A549 treated with AZD2906 at 1 μM for 4 hours (cell line): ENCODE data around the gene C14orf93. TPM values are rescaled to one million over a fixed set of nuclear protein-coding genes. Genes with fewer than 3 reads are reported as not detected.

Source experiments
- total RNA-seq: library from RNA; stranded (reverse); fragments of 200-300 nt; extraction: Qiagen RNA extraction; gene quantifications from 5 replicates; pipeline ENCODE4 v1.2.3, GENCODE V29; 2022

Gene C14orf93, protein sequence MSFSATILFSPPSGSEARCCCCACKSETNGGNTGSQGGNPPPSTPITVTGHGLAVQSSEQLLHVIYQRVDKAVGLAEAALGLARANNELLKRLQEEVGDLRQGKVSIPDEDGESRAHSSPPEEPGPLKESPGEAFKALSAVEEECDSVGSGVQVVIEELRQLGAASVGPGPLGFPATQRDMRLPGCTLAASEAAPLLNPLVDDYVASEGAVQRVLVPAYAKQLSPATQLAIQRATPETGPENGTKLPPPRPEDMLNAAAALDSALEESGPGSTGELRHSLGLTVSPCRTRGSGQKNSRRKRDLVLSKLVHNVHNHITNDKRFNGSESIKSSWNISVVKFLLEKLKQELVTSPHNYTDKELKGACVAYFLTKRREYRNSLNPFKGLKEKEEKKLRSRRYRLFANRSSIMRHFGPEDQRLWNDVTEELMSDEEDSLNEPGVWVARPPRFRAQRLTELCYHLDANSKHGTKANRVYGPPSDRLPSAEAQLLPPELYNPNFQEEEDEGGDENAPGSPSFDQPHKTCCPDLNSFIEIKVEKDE
- 2.5 to 3.5 TPM (median 3.5 TPM) in 5 replicates for total RNA-seq

DNA sequence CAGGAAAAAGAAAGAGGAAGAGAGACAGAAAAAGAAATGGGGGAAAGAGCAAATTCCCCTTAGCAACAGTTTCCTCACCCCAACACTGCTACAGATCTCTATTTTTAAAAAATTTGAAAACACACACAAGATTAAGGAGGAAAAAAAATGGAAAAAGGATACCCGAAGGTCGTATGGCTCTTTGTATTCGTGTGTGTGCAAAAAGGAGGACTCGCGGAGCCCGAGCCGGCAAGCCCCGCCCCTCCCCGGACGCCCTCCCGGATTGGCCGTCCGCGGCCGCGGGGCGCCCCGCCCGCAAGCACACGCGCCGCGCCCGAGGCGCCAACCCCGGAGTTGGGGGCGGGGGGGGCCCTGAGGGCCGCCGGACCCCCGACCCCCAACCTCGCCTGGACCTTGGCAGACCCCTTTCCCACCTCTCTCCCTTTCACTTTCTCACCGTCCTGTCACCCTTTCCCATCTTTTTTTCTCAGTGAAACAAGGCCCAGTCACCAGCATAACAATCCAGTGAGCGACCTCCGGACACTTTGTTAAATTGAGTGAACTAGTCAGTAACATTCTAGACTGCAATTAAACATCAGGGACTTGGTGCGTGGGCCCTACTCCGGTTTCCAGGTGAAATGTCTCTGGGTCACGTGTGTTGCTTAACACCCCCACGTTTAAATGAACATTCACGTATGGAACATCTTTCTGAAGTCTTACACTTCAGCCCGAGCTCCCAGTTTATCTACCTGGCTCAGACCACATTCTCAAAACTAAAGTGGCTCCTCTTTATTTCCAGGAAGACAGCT, at the start of gene C14orf93:
Gene C14orf93 (minus strand): TSS at position 205 of the 788 bp plus-strand sequence. CDS start 11,120 bp downstream, outside the sequence.

DNA sequence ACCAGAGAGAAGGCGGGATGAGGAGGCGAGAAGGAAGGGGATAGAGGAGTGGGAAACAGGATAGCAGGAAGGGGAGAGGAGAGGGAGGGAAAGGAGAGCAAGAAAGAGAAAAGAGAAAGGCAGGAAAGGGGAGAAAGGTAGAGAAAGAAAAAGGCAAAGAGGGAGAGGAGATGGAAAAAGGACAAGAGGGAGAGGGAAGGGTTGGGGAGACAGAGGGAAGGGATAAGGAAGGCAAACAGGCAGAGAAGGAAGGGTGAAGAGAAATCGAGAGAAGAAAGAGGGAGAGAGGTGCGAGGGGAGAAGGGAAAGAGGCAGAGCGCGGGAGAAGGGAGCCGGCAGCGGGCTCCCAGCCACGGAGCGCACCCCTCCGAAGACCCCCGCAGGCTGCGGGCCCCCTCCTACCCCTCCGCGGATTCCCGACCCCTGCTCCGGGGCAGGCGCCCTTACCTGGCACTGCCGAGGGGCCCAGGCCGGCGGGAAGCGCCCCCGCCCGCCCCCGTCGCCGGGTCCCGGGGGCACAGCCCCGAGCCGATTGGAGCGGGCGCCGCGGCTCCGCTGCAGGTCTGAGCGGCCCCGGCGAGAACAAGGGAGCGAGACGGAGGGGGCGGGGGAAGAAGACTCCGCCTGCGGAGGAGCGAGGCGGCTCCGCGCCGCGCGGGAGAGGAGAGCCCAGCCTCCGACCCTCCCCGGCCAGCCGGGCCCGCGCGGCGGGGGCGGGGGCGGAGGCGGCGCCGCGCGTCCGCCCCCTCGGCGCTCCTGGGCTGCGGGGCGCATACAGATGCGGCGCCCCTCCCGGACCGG, 47.2 kb upstream of the C14orf93 start, which contains the start of gene CDH24:
Gene CDH24 (minus strand): TSS at position 565 of the 801 bp plus-strand sequence. CDS start 1,787 bp downstream, outside the sequence.

DNA sequence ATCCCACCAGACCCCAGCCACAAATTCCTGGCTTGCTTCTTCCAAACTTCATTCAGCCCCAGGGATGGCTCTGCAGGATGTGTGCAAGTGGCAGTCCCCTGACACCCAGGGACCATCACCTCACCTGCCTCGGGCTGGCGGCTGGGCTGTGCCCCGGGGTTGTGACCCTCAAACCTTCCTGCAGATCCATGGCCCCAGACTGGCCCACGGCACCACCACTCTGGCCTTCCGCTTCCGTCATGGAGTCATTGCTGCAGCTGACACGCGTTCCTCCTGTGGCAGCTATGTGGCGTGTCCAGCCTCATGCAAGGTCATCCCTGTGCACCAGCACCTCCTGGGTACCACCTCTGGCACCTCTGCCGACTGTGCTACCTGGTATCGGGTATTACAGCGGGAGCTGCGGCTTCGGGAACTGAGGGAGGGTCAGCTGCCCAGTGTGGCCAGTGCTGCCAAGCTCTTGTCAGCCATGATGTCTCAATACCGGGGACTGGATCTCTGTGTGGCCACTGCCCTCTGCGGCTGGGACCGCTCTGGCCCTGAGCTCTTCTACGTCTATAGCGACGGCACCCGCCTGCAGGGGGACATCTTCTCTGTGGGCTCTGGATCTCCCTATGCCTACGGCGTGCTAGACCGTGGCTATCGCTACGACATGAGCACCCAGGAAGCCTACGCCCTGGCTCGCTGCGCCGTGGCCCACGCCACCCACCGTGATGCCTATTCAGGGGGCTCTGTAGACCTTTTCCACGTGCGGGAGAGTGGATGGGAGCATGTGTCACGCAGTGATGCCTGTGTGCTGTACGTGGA, 32.4 kb upstream of the C14orf93 start, which contains the start of gene PSMB11:
Gene PSMB11 (plus strand): TSS at position 51 of the 804 bp plus-strand sequence. CDS start 14 bp downstream, at position 65.

DNA sequence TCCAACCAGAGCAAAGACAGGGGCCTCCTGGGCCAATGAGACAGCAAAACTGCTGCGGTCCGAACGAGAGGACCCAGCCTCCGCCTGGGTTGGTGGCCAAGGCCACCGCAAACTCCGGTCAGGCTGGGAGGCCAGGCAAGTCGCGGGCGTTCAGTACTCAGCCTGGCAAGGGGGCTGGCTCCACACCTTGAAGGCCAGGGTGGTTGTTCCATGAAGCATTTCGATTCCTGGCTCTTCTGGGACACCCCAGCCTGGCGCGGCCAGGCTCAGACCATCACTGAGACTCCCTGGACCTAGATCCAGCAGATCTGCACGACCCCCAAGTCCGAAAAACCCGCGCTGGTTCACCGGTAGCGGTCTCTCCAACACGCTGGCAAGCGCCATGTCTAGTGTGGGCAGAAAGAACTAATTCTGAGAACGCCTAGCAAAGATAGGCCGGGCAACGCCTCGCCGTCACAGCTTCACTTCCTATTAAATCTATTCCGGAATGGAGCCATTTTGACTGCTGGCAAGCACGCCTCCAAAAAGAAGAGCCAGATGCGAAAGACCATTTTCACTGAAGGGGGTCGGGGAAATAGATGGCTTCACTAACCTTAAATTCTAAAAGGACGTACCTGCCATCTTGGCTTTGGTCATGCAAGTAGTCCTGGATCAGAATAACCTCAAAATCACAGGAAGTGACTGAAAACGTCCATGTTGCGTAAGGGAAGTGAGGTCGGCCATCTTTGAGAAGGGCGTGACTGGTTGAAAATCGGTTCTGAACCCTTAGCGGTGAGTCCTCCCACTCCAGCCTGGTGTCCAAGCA, 24.8 kb upstream of the C14orf93 start, which contains the start of gene PSMB5:
Gene PSMB5 (minus strand): TSS at position 403 of the 805 bp plus-strand sequence. CDS start 19 bp downstream, at position 384.

DNA sequence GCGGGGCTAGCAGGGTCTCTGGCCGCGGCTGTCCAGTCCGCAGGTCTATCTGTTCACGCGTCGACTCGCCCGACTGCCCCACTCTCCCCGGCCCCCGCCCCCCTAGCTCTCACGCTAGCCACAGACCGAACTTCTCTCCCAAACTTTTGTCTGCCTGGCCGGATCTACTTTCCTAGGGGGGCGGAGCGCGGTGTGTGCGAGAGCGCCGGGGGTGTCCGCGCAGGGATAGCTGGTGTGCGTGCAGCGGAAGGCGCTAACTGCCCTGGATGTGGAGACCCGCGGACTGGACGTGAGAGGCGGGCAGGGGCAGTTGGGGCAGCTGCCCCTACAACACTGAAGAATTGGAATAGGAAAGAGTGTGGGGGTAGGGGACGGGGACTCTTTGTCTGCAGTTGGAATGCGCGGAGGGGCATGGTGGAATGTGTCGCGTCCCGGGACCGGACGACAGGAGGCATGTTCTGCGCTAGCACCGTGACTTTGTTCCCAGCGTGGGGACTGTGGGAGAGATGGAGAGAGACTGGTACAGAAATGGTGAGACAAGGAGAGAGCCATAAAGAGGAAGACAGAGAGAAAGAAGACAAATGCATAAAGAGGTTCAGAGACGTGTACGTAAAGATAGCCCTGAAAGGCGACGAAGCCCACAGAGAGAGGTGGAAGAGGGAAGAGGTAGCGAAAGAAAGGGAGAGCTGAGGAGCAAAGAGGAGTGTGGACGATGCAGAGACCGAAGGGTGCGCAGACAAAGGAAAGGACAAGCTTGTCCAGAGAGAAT, 27.3 kb downstream of the C14orf93 start, which contains the start of gene AJUBA:
Gene AJUBA (minus strand): TSS at position 75 of the 769 bp plus-strand sequence. CDS start 285 bp downstream, outside the sequence.

Other genes starting within 250 kb of the C14orf93 start
- gene OXA1L, start 243.5 kb downstream of the C14orf93 start, total RNA-seq, result 142 to 163 TPM (median 159 TPM) in 5 replicates
- 18.9 to 31.0 TPM (median 23.9 TPM) in 5 replicates for gene SLC7A7, start 194.7 kb downstream of the C14orf93 start, total RNA-seq
- 128 to 227 TPM (median 194 TPM) in 5 replicates for gene MRPL52, start 180.3 kb downstream of the C14orf93 start, total RNA-seq
- gene MMP14, start 173.6 kb downstream of the C14orf93 start, total RNA-seq, result 0.44 to 0.74 TPM (median 0.55 TPM) in 5 replicates
- gene LRP10, start 138.4 kb downstream of the C14orf93 start, total RNA-seq, result 70.7 to 81.5 TPM (median 77.8 TPM) in 5 replicates
- 0.28 to 0.38 TPM (median 0.33 TPM) in 5 replicates for gene REM2, start 126.9 kb downstream of the C14orf93 start, total RNA-seq
- 53.1 to 62.4 TPM (median 56.4 TPM) in 5 replicates for gene RBM23, start 91.0 kb downstream of the C14orf93 start, total RNA-seq
- 90.1 to 270 TPM (median 99.0 TPM) in 5 replicates for gene PRMT5, start 80.8 kb downstream of the C14orf93 start, total RNA-seq
- gene HAUS4, start 53.1 kb downstream of the C14orf93 start, total RNA-seq, result 34.1 to 39.9 TPM (median 35.6 TPM) in 5 replicates
- 31.9 to 40.2 TPM (median 34.0 TPM) in 5 replicates for gene AJUBA, start 27.6 kb downstream of the C14orf93 start, total RNA-seq
- 293 to 320 TPM (median 308 TPM) in 5 replicates for gene PSMB5, start 24.8 kb upstream of the C14orf93 start, total RNA-seq
- gene PSMB11, start 32.1 kb upstream of the C14orf93 start, total RNA-seq, result not detected in 5 replicates
- 2.5 to 4.6 TPM (median 4.4 TPM) in 5 replicates for gene CDH24, start 47.4 kb upstream of the C14orf93 start, total RNA-seq
- 79.6 to 94.2 TPM (median 84.7 TPM) in 5 replicates for gene ACIN1, start 85.0 kb upstream of the C14orf93 start, total RNA-seq
- 74.5 to 105 TPM (median 99.7 TPM) in 5 replicates for gene C14orf119, start 85.4 kb upstream of the C14orf93 start, total RNA-seq
- gene CIROP, start 94.8 kb upstream of the C14orf93 start, total RNA-seq, result not detected in 5 replicates
- gene CEBPE, start 109.1 kb upstream of the C14orf93 start, total RNA-seq, result 0.06 TPM in 1 of 5 replicates, not detected in the others
- 1.8 to 2.8 TPM (median 1.9 TPM) in 5 replicates for gene SLC7A8, start 173.5 kb upstream of the C14orf93 start, total RNA-seq
- not detected in 5 replicates for gene RNF212B, start 227.8 kb upstream of the C14orf93 start, total RNA-seq